Thoracic aorta (tissue), 2 donors: ENCODE measurements around the gene PYGO2. TPM values are rescaled to one million over a fixed set of nuclear protein-coding genes. Genes with fewer than 3 reads are reported as not detected.

Experiments used
- ATAC-seq: fragments of 150-250 bp; one replicate; pipeline ENCODE4 v1.8.0; 2017; ENCODE audit warnings: low read depth; ENCODE audit not compliant: insufficient number of reproducible peaks, low FRiP score
- DNase-seq: peaks from one replicate; pipeline ENCODE4 v3.0.0-alpha.2; 2020; ENCODE audit warnings: low spot score
- H3K27ac ChIP-seq, 2 donors: fragments of 200-600 bp; sonication (generic); 1 replicate in 1 of 2; 2 replicates in 1 of 2; pipeline ENCODE4 v1.5.1; 2016; ENCODE audit warnings: mild to moderate bottlenecking in 2 of 2, moderate library complexity in 2 of 2
- H3K27me3 ChIP-seq: fragments of 200-600 bp; sonication (generic); replicated peaks from 2 replicates; pipeline ENCODE4 v1.6.0; 2016; ENCODE audit warnings: mild to moderate bottlenecking; ENCODE audit not compliant: insufficient read depth
- H3K36me3 ChIP-seq: fragments of 200-600 bp; sonication (generic); one replicate; pipeline ENCODE4 v1.5.1; 2016
- H3K4me1 ChIP-seq, 2 donors: fragments of 200-600 bp; sonication (generic); 1 replicate in 1 of 2; 2 replicates in 1 of 2; pipeline versions ENCODE4 v1.5.1 to v1.6.0; 2016; ENCODE audit warnings: low read depth in 2 of 2, mild to moderate bottlenecking in 1 of 2; ENCODE audit not compliant: control insufficient read depth in 1 of 2
- H3K4me3 ChIP-seq: fragments of 200-600 bp; sonication (generic); 2 replicates; pipeline ENCODE4 v1.5.1; 2016; ENCODE audit warnings: mild to moderate bottlenecking
- H3K9me3 ChIP-seq: fragments of 200-600 bp; sonication (generic); 2 replicates; pipeline ENCODE4 v1.5.1; 2016
- total RNA-seq, 2 donors: library from RNA; depleted of rRNA; stranded (reverse); fragments of >200 nt; gene quantifications; one replicate each; pipeline versions ENCODE4 v1.1.0 to v1.2.3, GENCODE V29; 2016
- TF ChIP-seq, protein P1 (sequence below): fragments of 200-600 bp; sonication (generic); IDR thresholded peaks from one replicate; pipeline ENCODE4 v1.5.1; 2019; ENCODE audit warnings: antibody characterized with exemption

PYGO2 gene
- total RNA-seq, 2 donors from 2014 or later: 17.8 to 21.4 TPM

DNA sequence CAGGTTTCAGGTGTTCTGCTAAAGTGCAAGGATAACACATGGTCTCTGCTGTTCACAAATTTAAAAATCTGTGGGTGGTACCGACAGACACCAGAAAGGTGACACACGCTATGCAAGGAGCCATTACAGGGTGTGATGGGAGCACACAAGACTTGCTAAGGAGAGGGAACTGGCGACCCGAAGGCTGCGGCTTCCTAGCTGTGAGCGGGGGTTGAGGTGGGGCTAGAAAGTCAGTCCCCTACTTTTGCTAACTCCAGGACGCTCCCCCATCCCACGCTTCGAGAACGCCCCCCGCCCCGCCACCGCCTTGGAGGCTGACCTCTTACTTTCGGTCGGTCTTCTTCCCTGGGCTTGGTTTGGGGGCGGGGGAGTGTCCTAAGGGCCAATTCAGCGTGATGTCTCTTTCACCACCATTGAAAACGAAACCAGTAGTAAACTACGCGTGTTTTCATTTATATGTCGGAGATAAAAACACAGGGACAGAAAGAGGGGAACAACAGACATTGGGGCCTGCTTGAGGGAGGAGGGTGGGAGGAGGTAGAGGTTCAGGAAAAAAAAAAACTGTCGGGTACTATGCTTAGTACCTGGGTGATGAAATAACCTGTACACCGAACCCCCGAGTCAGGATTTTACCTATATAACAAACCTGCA is 14.0 kb upstream of the PYGO2 start:
- ATAC-seq (no peak), DNase-seq (no peak)
- peak overlapping the region; percentile 83 for H3K4me3 ChIP-seq
- H3K9me3 ChIP-seq: no peaks in the 10 kb centered on the region
- TF ChIP-seq, protein P1, sequence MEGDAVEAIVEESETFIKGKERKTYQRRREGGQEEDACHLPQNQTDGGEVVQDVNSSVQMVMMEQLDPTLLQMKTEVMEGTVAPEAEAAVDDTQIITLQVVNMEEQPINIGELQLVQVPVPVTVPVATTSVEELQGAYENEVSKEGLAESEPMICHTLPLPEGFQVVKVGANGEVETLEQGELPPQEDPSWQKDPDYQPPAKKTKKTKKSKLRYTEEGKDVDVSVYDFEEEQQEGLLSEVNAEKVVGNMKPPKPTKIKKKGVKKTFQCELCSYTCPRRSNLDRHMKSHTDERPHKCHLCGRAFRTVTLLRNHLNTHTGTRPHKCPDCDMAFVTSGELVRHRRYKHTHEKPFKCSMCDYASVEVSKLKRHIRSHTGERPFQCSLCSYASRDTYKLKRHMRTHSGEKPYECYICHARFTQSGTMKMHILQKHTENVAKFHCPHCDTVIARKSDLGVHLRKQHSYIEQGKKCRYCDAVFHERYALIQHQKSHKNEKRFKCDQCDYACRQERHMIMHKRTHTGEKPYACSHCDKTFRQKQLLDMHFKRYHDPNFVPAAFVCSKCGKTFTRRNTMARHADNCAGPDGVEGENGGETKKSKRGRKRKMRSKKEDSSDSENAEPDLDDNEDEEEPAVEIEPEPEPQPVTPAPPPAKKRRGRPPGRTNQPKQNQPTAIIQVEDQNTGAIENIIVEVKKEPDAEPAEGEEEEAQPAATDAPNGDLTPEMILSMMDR: no peak
- H3K27me3 ChIP-seq: no peaks in the 10 kb centered on the region
- peaks cover 20 to 39% of the 10 kb centered on the region in 2 donors for H3K4me1 ChIP-seq
- H3K27ac ChIP-seq: peak overlapping the region; percentile 98 to 99
- peaks cover 4% of the 10 kb centered on the region for H3K36me3 ChIP-seq

DNA sequence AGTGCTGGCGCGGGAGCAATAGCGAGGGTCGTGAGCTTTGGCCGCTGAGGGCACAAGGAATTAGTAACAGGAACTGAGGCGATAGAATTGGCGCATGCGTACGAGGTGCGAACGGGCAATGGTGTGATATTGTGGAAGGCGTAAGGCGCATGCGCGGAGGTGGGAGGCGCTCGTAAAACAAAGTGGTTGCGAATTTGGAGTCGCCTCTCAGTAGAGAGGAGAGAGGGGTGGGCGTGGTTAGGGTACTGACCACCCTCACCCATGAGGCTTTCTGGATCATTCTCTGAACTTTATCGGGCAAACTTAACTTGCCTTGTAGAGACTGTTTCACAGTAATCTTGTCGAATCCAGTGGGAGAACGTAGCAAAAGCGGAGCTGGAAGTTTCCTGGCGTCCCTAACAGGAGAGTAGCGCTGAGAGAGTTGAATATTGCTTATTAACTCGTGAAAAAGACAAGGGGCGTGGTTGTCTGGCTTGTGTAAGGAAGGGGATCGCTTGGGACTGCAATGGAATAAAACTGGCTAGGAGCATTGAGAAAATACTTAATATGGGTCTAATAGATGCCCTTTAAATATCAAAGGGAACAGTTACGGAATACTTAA is 13.3 kb upstream of the PYGO2 start:
- Histone ChIP-seq H3K9me3 (no peaks in the 10 kb centered on the region), H3K4me1 (peaks cover 25 to 45% of the 10 kb centered on the region in 2 donors), H3K27ac (peak overlapping the region; percentile 98 to 99), H3K4me3 (peak overlapping the region; percentile 83), H3K36me3 (peaks cover 4% of the 10 kb centered on the region), H3K27me3 (no peaks in the 10 kb centered on the region)
- peak; percentile 85 for DNase-seq
- TF ChIP-seq, protein P1: no peak
- ATAC-seq: peak; percentile 32

DNA sequence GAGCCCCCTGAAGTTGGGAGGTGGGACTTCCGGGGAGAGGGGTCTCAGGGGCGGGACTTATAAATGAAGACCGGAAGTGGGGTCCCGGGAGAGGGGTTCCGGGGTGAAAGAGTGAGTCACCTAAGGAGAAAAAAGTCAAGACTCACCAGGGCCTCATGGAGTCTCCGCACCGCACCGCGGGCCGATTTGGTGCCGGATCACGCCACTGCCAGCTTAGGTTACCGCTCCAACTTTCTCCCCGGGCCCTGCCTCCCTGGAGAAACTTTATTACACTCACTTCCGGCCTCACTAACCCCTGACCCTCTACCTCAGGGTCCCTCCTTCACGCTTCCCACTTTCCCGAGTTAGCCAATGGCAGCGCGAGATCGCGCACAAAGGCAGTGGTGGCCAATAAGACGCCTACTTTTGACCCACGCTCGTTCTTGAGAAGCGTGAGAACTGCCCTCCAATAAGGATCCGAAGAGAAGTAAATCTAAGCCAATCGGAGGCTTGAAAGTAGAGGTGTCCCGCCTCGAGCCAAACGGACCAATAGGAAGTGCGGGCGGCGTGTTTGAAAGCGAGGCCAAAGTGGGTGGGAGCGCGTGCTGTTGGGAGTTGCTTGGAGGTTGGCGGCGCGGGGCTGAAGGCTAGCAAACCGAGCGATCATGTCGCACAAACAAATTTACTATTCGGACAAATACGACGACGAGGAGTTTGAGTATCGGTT is 12.7 kb upstream of the PYGO2 start, which contains the start of gene CKS1B:
TSS of gene CKS1B (plus strand) at position 580 of the 706 bp plus-strand sequence. CDS start at position 645, 65 bp downstream.
- Histone ChIP-seq H3K9me3 (no peaks in the 10 kb centered on the region), H3K4me1 (peaks cover 31 to 52% of the 10 kb centered on the region in 2 donors), H3K4me3 (peak within 1 kb of the TSS; percentile 83), H3K27ac (peak within 1 kb of the TSS; percentile 98 to 99), H3K27me3 (no peaks in the 10 kb centered on the region), H3K36me3 (no peaks in the 10 kb centered on the region)
- DNase-seq (peak; percentile 95), ATAC-seq (peak; percentile 89)
- TF ChIP-seq, protein P1: no peak

DNA sequence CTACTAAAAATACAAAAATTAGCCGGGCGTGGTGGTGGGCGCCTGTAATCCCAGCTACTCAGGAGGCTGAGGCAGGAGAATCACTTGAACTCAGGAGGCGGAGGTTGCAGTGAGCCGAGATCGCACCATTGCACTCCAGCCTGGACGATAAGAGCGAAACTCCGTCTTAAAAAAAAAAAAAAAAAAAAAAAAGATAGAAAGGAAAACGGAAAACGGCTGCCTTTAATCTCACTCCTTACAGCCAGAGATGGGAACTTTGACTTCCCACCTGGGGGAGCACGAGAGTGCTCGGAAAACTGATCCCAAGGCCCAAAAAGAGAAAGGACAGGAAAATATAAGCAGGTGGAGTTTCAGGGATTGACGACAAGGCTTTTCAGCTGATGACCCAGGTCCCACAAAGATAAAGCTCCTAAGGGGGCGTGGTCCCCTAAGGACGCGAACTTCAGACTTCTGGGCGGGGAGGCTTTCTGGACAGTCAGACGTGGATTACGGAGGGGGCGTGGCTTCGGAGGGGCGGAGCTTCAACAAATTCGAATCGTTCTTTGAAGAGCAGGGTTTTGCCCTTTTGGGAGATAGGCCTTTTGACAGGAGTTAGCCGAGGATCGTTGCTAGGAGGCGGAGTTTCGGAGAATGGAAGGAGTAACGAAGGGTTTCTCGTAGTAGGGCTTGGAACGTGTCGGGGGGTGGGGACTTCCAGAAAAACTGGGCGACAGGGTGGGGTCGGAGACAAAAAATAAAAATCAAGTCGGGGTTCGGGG is 11.9 kb upstream of the PYGO2 start:
- H3K4me3 ChIP-seq: peak overlapping the region; percentile 83
- TF ChIP-seq, protein P1: no peak
- no peaks in the 10 kb centered on the region for H3K27me3 ChIP-seq
- H3K9me3 ChIP-seq: no peaks in the 10 kb centered on the region
- peak overlapping the region; percentile 98 to 99 for H3K27ac ChIP-seq
- H3K36me3 ChIP-seq: no peaks in the 10 kb centered on the region
- peak; percentile 96 for DNase-seq
- peak; percentile 38 for ATAC-seq
- peaks cover 36 to 59% of the 10 kb centered on the region in 2 donors for H3K4me1 ChIP-seq
